MG63 (cell line): ENCODE measurements around the gene LUM. TPM values are rescaled to one million over a fixed set of nuclear protein-coding genes. Genes with fewer than 3 reads are reported as not detected.
A peak's percentile ranks its signal among the peaks of the same experiment; 100 is the strongest.

Experiments
- DNase-seq: peaks from one replicate; pipeline ENCODE4 v3.0.0-alpha.2; 2020
- H3K27me3 ChIP-seq: fragments of 250-450 bp; sonication (Bioruptor Pico); 2 replicates; pipeline ENCODE4 v1.5.1; 2020; ENCODE audit warnings: mild to moderate bottlenecking, moderate library complexity
- H3K36me3 ChIP-seq: fragments of 250-450 bp; sonication (Bioruptor Pico); 2 replicates; pipeline ENCODE4 v1.5.1; 2020; ENCODE audit warnings: mild to moderate bottlenecking, moderate library complexity
- H3K4me3 ChIP-seq: fragments of 250-450 bp; sonication (Bioruptor Pico); 2 replicates; pipeline ENCODE4 v1.5.1; 2020; ENCODE audit warnings: mild to moderate bottlenecking, moderate library complexity
- H3K9me3 ChIP-seq: fragments of 250-450 bp; sonication (Bioruptor Pico); 2 replicates; pipeline ENCODE4 v1.5.1; 2020; ENCODE audit warnings: mild to moderate bottlenecking, moderate library complexity
- total RNA-seq: library from RNA; depleted of rRNA; stranded (reverse); fragments of >200 nt; shearing (Covaris generic); gene quantifications from 2 replicates; pipeline ENCODE4 v1.2.3, GENCODE V29; 2014; ENCODE audit warnings: low replicate concordance; rRNA removed

Gene LUM
- 69.9 and 94.9 TPM in 2 replicates for total RNA-seq

GRCh38 chr12:91111366-91112325 is at the start of gene LUM:
Gene LUM, minus strand, starts transcription at chr12:91111494. Its CDS starts 2,515 bp downstream, at chr12:91108979.
- Histone ChIP-seq H3K4me3 (peak within 1 kb of the TSS; percentile 39), H3K27me3 (no peaks in the 10 kb centered on the region), H3K9me3 (no peaks in the 10 kb centered on the region), H3K36me3 (no peaks in the 10 kb centered on the region)
- peak; percentile 78 for DNase-seq

- Histone ChIP-seq H3K9me3 (no peaks in the 10 kb centered on the region), H3K4me3 (no peak overlapping the region), H3K36me3 (peaks cover 27% of the 10 kb centered on the region), H3K27me3 (no peaks in the 10 kb centered on the region)
- DNase-seq = no peak
Observed at GRCh38 chr12:91161009-91161408, 49.7 kb upstream of the LUM start.

- peaks cover 21% of the 10 kb centered on the region for H3K36me3 ChIP-seq
- no peaks in the 10 kb centered on the region for H3K9me3 ChIP-seq
- DNase-seq = no peak
- no peaks in the 10 kb centered on the region for H3K27me3 ChIP-seq
- H3K4me3 ChIP-seq = no peak overlapping the region
Observed at GRCh38 chr12:91155990-91156389, 44.7 kb upstream of the LUM start.

GRCh38 chr12:91154131-91154530 is 42.8 kb upstream of the LUM start:
- DNase-seq = no peak
- no peaks in the 10 kb centered on the region for H3K27me3 ChIP-seq
- H3K36me3 ChIP-seq = peaks cover 26% of the 10 kb centered on the region
- no peak overlapping the region for H3K4me3 ChIP-seq
- H3K9me3 ChIP-seq = no peaks in the 10 kb centered on the region

GRCh38 chr12:91144053-91144452 is 32.8 kb upstream of the LUM start:
- H3K27me3 ChIP-seq = no peaks in the 10 kb centered on the region
- H3K9me3 ChIP-seq = no peaks in the 10 kb centered on the region
- no peak for DNase-seq
- H3K36me3 ChIP-seq = peaks cover 20% of the 10 kb centered on the region
- no peak overlapping the region for H3K4me3 ChIP-seq

GRCh38 chr12:91143206-91143605 is 31.9 kb upstream of the LUM start:
- DNase-seq = no peak
- H3K36me3 ChIP-seq = peaks cover 20% of the 10 kb centered on the region
- H3K9me3 ChIP-seq = no peaks in the 10 kb centered on the region
- H3K27me3 ChIP-seq = no peaks in the 10 kb centered on the region
- H3K4me3 ChIP-seq = no peak overlapping the region

- Histone ChIP-seq H3K4me3 (no peak overlapping the region), H3K27me3 (no peaks in the 10 kb centered on the region), H3K9me3 (no peaks in the 10 kb centered on the region), H3K36me3 (peaks cover 18% of the 10 kb centered on the region)
- peak; percentile 11 for DNase-seq
Observed at GRCh38 chr12:91142221-91142631, 30.9 kb upstream of the LUM start.

GRCh38 chr12:91140026-91140931 is 29.0 kb upstream of the LUM start:
- Histone ChIP-seq H3K36me3 (peaks cover 7% of the 10 kb centered on the region), H3K27me3 (no peaks in the 10 kb centered on the region), H3K4me3 (no peak overlapping the region), H3K9me3 (no peaks in the 10 kb centered on the region)
- DNase-seq = peak; percentile 75

- Histone ChIP-seq H3K36me3 (peaks cover 3% of the 10 kb centered on the region; the same call in 1 of the 2 replicates), H3K27me3 (no peaks in the 10 kb centered on the region), H3K4me3 (no peak overlapping the region), H3K9me3 (no peaks in the 10 kb centered on the region)
- no peak for DNase-seq
Observed at GRCh38 chr12:91139286-91139685, 28.0 kb upstream of the LUM start.

- no peak overlapping the region for H3K4me3 ChIP-seq
- peak; percentile 17 for DNase-seq
Observed at GRCh38 chr12:91138337-91138920, 27.1 kb upstream of the LUM start.

GRCh38 chr12:91133871-91134270 is 22.6 kb upstream of the LUM start:
- no peaks in the 10 kb centered on the region for H3K36me3 ChIP-seq
- no peak for DNase-seq
- H3K9me3 ChIP-seq = no peaks in the 10 kb centered on the region
- H3K4me3 ChIP-seq = no peak overlapping the region
- no peaks in the 10 kb centered on the region for H3K27me3 ChIP-seq

More at GRCh38 chr12:91138337-91138920, 27.1 kb upstream of the LUM start:
- H3K9me3 ChIP-seq = no peaks in the 10 kb centered on the region
- no peaks in the 10 kb centered on the region for H3K36me3 ChIP-seq
- H3K27me3 ChIP-seq = no peaks in the 10 kb centered on the region

- Histone ChIP-seq H3K27me3 (no peaks in the 10 kb centered on the region), H3K9me3 (no peaks in the 10 kb centered on the region), H3K36me3 (no peaks in the 10 kb centered on the region), H3K4me3 (no peak overlapping the region)
- no peak for DNase-seq
Observed at GRCh38 chr12:91129662-91130362, 18.5 kb upstream of the LUM start.

GRCh38 chr12:91127751-91128150 is 16.5 kb upstream of the LUM start:
- no peaks in the 10 kb centered on the region for H3K36me3 ChIP-seq
- no peak for DNase-seq
- no peaks in the 10 kb centered on the region for H3K27me3 ChIP-seq
- no peaks in the 10 kb centered on the region for H3K9me3 ChIP-seq
- H3K4me3 ChIP-seq = no peak overlapping the region

- DNase-seq = no peak
- Histone ChIP-seq H3K9me3 (no peaks in the 10 kb centered on the region), H3K4me3 (no peak overlapping the region), H3K27me3 (no peaks in the 10 kb centered on the region), H3K36me3 (no peaks in the 10 kb centered on the region)
Observed at GRCh38 chr12:91127306-91127705, 16.0 kb upstream of the LUM start.

- Histone ChIP-seq H3K9me3 (0 out of 2 replicates have a peak, but pooled peaks cover 2% of the 10 kb centered on the region), H3K4me3 (no peak overlapping the region), H3K27me3 (no peaks in the 10 kb centered on the region), H3K36me3 (no peaks in the 10 kb centered on the region)
- DNase-seq = no peak
Observed at GRCh38 chr12:91126516-91126915, 15.2 kb upstream of the LUM start.

- H3K27me3 ChIP-seq = no peaks in the 10 kb centered on the region
- H3K4me3 ChIP-seq = no peak overlapping the region
- DNase-seq = no peak
- H3K36me3 ChIP-seq = no peaks in the 10 kb centered on the region
- 0 out of 2 replicates have a peak, but pooled peaks cover 2% of the 10 kb centered on the region for H3K9me3 ChIP-seq
Observed at GRCh38 chr12:91123236-91123916, 12.1 kb upstream of the LUM start.
